ENCODE measurements around the gene RIT1.
A peak's percentile ranks its signal among the peaks of the same experiment; 100 is the strongest.
"Not testable (repeated sequence)": the region's sequence is repeated elsewhere in the genome, so short reads cannot be mapped to it uniquely, and the experiment has no call there.

Gene RIT1

GRCh38 chr1:155933591-155934096 is 22.5 kb upstream of the RIT1 start:
- DNase-seq = no peak

DNA sequence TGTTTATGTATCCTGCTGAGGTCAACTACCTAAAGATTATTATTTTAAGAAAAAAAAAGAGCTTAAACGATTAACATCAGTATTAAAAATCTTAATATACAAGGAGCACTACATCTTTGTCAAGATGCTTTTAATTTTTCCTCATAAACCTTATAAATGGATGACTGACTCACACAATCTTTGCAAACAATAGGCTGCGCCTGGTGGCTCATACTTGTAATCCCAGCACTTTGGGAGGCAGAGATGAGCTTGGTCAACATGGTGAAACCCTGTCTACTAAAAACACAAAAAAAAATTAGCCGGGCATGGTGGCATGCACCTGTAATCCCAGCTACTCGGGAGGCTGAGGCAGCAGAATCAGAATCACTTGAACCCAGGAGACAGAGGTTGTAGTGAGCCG is 21.3 kb upstream of the RIT1 start:
- DNase-seq = no peak

DNA sequence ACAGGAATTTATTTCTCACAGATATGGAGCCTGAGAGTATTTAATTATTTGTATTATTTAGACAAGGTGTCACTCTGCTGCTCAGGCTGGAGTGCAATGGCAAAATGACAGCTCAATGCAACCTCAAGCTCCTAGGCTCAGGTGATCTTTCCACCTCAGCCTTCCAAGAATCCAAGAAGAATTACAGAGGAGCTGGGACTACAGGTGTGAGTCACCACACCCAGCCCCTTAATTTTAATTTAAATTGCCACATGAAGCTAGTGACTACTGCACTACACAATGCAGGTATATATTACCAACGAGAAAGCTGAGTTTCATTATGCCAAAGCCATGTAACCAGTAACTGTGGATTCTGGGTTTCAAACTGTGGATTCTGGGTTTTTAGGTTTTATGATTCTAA is 20.9 kb upstream of the RIT1 start:
- DNase-seq = no peak

GRCh38 chr1:155931332-155932038 is 20.3 kb upstream of the RIT1 start:
- DNase-seq = no peak

DNA sequence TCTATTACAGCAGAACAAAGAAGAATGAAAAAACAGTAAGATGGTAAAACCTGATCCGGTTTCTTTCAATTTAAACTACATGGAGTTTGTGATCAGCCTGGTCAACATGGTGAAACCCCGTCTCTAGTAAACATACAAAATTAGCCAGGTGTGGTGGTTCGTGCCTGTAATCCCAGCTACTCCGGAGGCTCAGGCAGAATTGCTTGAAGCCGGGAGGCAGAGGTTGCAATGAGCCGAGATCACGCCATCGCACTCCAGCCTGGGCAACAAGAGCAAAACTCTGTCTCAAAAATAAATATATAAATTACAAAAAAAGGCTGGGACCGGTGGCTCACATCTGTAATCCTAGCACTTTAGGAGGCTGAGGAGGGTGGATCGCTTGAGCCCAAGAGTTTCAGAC is 19.6 kb upstream of the RIT1 start:
- DNase-seq = not testable (repeated sequence)

- no peak for DNase-seq
Measured at GRCh38 chr1:155929057-155929456, 17.9 kb upstream of the RIT1 start.

- no peak for DNase-seq
Measured at GRCh38 chr1:155925506-155925905, 14.4 kb upstream of the RIT1 start.

DNA sequence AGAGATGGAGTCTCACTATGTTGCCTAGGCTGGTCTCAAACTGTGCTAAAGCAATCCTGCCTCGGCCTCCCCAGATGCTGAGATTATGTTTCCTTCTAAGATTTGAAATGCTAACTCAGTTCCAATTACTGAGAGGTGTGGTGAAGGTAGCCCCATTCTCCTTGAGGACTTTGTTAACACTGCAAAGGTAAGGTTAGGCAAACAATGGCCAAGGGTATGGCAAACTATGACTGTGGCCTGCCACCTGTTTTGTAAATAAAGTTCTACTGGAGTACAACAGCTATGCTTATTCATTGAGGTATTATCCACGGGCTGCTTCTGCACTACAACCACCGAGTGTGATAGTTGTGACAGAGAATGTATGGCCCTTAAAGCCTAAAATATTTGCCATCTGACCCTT is 9.6 kb upstream of the RIT1 start:
- DNase-seq = no peak

- DNase-seq = no peak
Measured at GRCh38 chr1:155919801-155920200, 8.7 kb upstream of the RIT1 start.

DNA sequence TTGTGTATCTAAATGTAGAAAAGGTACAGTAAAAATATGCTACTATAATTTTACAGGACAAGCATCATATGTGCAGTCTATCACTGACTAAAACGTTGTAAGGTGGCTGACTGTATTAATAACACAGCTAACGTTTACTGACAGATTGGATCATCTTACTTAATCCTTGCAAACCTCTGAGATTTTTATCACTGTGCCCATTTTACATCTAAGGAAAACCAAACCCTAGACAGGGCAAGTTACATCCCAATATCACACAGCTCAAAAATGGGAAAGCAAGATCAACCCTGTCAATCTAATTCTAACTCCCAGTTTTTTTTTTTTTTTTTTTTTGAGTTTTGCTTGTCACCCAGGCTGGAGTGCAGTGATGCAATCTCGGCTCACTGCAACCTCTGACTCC is 7.5 kb upstream of the RIT1 start:
- DNase-seq = no peak

DNA sequence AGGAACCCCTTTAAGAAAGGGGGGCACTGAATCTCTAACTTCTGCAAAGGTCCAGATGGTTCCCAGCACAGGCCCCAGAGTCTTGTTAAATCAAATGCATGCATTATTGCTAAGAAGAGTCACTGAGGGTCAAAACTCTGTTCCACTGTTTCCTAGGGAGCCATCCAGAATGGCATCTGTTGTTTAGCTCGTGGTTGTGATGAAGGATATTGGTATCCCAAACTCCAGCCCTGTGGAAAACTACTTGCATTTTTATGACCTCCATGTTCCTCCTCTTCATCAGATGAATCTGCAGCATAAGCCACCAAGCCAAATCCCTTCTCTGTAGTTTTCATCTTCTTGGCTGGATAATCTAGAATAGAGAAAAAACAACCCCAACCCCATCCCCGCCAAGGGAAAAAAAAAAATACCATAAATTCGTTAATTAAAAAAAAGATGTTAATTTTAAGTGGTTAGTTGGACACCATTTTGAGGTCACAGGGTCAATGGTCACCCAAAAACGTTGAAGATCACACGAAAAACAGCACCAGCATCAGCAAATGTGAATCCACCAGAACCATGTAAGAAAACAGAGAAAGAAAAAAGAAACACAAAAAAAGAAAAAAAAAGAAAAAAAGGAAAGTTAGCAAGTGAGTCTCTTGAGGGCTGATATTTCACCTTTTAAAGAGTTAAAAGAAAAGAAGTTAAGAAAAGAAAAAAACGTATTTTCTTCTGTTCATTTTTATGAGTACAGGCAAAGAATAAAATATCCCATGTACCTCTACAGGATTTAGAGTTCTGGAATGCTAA is 3.0 kb upstream of the RIT1 start:
- no peak for DNase-seq

DNA sequence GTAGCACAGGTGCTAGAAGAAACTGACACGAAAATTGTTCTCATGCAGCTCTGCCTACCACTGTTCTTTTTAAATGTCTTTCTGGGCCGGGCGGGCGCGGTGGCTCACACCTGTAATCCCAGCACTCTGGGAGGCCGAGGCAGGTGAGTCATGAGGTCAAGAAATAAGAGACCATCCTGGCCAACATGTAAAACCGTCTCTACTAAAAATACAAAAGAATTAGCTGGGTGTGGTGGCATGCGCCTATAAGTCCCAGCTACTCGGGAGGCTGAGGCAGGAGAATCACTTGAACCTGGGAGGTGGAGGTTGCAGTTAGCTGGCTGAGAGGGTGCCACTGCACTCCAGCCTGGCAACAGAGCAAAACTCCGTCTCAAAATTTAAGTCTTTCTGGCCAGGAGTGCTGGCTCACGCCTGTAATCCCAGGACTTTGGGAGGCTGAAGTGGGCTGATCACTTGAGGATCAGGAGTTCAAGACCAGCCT is 947 bp upstream of the RIT1 start:
- DNase-seq = no peak

GRCh38 chr1:155910621-155911121 is 478 bp downstream of the RIT1 start:
- peak in 1 of 2 experiments; percentile 47 for DNase-seq

GRCh38 chr1:155909894-155910293 is 1.3 kb downstream of the RIT1 start:
- DNase-seq = peak; percentile 48 to 68

- DNase-seq = no peak
Measured at GRCh38 chr1:155904261-155904660, 6.9 kb downstream of the RIT1 start.

- no peak for DNase-seq
Measured at GRCh38 chr1:155900161-155900560, 11.0 kb downstream of the RIT1 start.

- no peak for DNase-seq
Measured at GRCh38 chr1:155899683-155900082, 11.5 kb downstream of the RIT1 start.

DNA sequence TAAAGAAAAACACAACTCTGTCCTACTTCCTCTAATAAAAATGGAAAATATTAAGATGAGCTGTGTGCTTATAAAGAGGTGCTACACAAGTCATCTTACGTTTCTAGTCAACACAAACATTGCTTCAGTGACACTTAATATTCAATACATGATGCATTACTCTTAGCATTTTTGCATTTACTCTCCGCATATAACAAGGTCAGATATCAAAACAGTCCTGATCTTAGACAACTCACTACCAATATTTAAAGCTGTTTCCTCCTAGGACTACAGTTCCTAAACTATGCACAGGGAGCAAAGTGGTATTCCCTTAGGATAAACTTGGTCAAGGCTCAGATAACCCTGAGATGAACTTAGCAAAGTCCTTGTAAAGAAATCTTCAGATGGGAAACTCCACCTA is 12.3 kb downstream of the RIT1 start:
- DNase-seq = no peak

DNA sequence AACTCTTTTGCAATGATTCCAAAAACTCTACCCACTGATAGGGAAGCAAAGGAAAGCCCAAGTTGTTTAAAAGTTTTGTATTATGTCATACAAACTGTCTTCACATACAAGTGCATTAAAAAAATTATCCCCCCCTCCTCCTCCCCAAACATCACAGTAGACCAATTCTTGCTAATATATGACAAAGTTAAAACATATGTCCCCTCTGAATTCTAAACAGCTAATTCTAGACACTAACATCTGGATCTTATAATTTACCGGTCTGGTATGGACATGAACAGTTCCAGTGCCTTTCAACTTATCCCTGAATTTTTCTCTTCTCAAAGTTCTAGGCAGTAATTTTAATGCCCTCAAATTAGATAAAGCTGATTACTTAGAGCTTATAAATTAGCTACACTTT is 13.4 kb downstream of the RIT1 start:
- no peak for DNase-seq

GRCh38 chr1:155896476-155896875 is 14.7 kb downstream of the RIT1 start:
- DNase-seq = not testable (repeated sequence)

DNA sequence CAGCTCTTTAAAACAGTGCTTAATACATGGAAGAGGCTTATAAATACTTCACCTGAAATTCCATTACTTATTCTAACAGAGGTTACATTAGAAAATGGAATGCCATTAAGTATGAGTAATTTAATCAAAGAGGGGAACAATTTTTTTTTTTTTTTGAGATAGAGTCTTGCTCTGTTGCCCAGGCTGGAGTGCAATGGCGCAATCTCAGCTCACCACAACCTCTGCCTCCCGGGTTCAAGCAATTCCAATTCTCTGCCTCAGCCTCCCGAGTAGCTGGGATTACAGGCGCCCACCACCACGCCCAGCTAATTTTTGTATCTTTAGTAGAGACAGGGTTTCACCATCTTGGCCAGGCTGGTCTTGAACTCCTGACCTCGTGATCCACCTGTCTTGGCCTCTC is 15.5 kb downstream of the RIT1 start:
- not testable (repeated sequence) for DNase-seq

DNA sequence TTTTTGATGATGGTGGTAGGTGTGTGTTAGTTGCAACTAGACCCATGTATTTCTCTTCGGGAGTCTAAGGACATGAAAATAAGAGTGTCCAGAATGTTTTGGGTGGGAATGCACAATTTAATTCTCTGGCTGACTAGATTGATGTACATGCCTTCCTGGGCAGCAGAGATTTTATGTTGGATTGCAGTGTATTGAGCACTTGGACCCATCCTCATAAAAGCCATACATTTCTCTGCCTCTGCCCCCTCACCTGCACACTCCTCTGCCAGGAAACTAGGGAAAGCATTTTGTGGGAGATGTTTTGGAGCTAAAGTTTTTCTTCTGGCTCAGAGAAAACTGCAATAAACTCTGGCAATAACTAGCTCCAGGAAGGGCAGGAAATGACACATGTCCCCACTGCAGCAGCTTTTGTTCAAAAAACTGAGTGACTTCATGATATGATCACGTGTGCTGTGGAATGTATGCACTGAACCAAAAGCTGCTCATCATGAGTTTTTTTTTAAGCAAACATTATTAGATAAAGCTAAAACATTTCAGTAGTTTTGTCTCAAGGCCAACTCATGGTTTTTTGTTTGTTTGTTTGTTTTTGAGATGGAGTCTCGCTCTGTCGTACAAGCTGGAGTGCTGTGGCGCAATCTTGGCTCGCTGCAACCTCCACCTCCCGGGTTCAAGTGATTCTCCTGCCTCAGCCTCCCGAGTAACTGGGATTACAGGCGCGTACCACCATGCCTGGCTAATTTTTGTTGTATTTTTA is 17.6 kb downstream of the RIT1 start:
- DNase-seq = peak; percentile 30 to 57

DNA sequence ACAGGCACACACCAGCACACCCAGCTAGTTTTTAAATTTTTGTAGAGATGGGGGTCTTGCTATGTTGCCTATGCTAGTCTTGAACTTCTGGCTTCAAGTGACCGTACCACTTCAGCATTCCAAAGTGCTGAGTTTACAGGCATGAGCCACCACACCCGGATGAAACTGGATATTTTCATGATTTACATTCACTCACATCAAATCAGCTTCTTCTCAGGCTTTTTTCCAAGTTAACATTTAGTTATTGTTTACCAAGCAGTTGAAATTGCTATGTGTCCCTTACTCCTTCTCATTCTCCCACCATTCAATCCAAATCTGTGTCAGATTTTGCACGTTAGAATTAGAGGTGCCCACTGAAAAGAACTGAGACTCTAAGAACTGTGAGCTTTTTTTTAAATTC is 18.4 kb downstream of the RIT1 start:
- no peak for DNase-seq

Data from Kasumi-1 (cell line).